SH-SY5Y (cell line): ENCODE measurements around the gene MIER2.

ENCODE experiments used
- GATA2 ChIP-seq: IDR thresholded peaks from 2 replicates; pipeline ENCODE4 v1.6.1; 2011; ENCODE audit warnings: mild to moderate bottlenecking, low read depth, low read length
- GATA3 ChIP-seq: IDR thresholded peaks from 2 replicates; pipeline ENCODE4 v1.6.1; 2011; ENCODE audit warnings: low read depth, mild to moderate bottlenecking, low read length, moderate library complexity

GRCh38 chr19:373391-374182 lies 29.0 kb upstream of the MIER2 start:
- TF ChIP-seq GATA3 (no peak), GATA2 (no peak)
